ENCODE measurements around the gene FNTB.

Gene FNTB, protein sequence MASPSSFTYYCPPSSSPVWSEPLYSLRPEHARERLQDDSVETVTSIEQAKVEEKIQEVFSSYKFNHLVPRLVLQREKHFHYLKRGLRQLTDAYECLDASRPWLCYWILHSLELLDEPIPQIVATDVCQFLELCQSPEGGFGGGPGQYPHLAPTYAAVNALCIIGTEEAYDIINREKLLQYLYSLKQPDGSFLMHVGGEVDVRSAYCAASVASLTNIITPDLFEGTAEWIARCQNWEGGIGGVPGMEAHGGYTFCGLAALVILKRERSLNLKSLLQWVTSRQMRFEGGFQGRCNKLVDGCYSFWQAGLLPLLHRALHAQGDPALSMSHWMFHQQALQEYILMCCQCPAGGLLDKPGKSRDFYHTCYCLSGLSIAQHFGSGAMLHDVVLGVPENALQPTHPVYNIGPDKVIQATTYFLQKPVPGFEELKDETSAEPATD

DNA sequence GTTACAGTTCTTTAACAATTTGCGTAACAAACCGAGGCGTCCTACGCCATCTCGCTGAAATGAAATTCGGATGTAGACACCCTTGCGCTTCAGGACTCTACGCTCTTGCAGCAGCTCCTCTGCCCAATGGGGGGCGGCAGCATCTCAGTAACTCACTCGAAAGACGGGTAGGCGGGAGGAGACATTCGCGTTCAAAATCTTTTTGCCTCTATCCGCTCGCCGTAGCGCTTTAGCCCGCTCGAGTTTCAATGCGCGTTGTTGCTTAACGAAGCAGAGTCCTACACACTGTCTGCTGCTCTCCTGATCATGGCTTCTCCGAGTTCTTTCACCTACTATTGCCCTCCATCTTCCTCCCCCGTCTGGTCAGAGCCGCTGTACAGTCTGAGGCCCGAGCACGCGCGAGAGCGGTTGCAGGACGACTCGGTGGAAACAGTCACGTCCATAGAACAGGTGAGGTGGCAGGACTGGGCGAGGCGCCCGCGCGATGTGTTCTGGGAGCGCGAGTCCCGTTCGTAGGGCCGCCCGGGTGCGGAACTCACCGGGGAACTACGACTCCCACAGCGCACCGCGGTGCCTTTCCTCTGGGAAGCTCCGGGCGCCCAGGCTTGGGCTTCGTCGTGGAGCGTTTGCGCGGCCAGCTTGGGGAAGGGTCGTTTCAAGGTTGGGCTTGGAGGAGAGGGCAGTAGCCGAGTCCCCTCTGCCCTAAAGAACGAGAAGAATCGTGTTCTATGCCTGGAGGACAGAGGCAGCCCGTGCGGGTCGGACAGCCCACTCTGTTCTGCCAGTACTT is at the start of gene FNTB:
Gene FNTB (plus strand): TSS at position 248 of the 790 bp plus-strand sequence. CDS start 59 bp downstream, at position 307.
- peak; percentile 97 for DNase-seq (ENCODE audit: low spot score)

DNA sequence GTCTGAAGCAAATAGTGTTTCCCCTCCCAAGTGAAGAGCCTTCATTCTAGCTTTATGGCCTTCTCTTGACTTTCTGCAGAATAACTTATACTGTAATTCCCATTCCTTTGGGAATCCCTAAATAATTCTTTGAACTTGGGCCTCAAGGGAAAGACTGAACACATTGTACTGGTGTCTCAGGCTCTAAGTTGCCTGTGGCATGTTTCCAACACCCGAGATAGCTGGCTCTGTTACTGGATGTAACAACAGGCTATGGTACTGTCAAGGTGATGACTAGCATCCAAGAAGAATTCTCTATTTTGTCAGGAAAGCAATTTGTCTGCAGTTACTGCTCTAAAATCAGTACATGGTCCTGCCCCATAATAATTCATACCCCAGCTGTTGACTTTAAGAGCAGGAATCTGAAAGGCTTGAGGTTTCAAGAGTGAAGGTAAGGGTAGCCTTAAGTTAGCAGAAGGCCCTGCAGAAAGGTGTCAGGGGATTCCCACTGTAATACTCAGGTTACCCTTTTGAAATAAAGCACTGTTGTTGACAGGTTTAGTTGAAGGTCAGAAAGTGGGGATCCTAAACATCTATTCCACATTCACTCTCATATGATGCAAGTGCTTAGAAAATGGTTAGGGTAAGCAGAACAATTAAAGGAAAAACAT is 49.4 kb upstream of the FNTB start:
- no peak for DNase-seq (ENCODE audit: low spot score)

DNA sequence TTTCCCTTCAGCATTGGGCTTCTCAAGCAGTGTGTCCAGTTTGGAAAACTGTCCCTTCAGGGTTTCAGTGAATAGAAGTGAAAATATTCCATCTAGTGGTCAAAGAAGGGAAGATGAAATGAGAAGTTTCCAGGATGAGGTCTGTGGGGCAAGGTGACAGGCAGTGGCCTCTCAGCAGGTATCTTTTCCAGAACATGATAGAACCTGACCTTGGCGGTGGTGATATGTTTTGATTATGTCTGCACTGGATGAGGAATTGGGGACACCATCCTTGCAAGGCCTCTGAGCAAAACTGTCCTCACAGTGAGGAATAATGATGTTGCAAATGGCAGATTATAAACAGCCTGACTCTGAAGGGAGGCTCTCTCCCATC is 48.9 kb upstream of the FNTB start:
- peak; percentile 33 for DNase-seq (ENCODE audit: low spot score)

DNA sequence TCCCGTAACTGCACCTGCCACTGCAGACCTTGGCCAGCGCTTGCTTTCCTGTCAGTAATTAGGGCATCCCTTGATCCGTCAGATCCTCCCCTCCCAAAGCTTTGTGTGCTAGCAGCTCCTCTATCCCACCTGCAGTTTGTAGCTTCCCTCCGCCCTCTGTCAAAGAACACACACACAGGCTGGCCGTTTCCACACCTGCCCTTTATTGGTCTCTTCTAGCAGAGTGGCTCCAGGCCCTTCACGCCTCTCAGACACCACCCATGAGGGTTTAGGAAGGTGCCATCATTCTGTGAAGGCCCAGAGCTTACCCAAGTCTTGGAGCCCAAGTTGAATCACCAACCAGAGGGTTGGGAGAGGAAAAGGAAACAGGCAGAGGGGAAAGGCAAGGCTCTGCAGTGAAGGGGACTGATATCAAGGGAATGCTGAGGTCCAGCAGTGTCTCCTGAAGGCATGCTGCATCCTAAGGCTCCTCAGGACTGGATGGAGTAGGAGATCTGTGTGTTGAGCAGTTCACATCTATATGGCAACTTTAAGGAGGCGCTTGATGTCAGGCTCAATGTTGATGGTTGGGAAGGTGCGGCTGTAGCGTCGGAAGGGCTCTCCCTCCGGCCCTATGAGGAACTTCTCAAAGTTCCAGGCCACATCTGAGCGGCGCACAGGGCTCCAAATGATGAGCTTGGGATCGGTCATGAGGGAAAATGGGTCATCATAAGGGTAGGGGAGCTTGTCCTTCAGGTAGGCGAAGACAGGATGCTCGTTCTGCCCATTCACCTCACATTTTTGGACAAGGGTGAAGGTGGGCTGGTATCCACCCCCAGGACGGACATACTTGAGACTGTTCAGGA is 47.5 kb upstream of the FNTB start:
- peak; percentile 83 for DNase-seq (ENCODE audit: low spot score)

DNA sequence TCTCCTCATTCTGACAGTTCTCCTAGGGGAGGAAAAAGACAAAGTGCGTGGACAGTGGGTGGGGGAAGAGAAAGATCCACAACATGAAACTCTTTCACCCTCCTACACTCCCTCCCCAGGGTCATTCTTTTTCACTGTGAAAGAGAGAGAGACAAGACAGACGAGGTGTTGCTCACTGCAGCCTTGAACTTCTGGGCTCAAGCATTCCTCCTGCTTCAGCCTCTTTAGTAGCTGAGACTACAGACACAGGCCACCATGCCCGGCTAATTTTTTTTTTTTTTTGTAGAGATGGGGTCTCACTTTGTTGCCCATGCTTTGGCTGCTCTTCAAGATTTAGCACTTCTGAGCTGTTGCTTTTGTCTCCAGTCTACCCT is 46.9 kb upstream of the FNTB start:
- no peak for DNase-seq (ENCODE audit: low spot score)

DNA sequence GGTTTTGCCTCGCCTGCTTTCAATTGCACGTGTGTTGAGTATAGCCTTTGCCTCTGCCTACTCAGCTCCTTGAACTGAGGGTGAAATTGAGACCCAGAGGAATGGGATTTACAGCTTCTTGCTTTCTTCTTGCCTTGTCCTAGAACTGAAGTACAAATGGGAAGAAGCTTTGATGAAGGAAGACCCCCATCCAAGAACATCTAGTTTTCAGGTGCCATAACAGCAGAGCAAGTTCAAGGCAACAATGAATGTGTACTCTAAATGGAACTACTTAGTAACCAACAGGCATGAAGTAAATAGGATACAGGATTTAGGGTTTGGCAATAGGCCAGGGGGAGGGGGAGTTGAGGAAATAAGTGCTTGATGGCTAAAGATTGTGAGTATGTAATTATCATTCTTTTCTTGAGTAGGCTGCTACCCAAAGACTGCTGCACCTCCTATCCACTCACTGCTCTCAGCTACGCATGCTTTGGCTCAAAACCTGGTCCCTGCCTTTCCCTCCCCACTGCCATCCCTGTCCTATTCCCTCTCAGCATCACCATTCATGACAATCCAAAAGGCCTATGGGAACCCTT is 46.3 kb upstream of the FNTB start:
- no peak for DNase-seq (ENCODE audit: low spot score)

DNA sequence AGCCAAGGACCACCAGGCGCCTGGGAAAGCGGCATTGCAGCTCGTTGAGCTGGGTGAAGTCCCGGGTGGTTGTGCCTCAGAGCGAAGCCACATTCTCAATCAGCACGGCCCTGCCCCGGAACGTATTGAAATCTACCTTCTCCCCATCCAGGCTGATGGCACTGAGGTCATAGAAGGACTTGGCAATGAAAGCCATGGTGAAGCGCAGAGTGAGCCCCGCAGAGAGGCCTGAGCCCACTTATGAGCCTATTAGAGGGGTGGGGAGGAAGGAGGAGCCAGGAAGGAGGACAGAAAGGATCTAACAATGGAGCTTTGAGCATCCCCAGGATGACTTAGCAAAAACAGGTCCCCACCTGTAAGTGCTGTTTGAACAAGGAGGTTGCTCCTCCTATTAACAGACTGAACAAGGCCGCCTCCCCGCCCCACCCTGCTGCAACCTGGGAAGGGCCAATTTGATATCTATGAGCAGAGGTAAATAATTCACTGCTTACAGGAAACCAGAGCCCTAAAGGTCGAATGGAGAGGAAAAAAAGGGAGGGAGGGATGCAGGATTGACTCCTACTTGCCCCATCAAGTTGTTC is 44.1 kb upstream of the FNTB start, which contains the start of gene GPX2:
Gene GPX2 (minus strand): TSS at position 215 of the 581 bp plus-strand sequence. CDS start 19 bp downstream, at position 196.
- peak; percentile 90 for DNase-seq (ENCODE audit: low spot score)

DNA sequence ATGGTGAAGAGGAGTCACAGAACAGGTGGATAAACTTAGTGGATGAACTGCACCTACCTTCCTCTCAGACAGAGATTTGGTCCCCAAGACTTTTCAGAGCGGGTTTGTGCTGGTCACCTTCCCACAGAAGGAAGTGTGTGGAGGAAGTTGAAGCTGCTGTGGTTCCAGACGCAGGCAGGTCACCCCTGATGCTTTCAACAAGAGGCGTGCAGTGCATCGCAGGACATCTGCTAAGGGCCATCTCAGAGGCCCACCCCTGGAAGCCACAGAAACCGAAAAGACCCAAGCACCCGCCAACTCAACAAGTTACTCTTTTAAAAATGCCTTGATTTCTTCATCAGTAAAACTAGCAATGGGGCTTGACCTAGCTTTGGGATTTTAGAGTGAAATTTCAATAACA is 43.1 kb upstream of the FNTB start:
- DNase-seq (ENCODE audit: low spot score) = no peak

DNA sequence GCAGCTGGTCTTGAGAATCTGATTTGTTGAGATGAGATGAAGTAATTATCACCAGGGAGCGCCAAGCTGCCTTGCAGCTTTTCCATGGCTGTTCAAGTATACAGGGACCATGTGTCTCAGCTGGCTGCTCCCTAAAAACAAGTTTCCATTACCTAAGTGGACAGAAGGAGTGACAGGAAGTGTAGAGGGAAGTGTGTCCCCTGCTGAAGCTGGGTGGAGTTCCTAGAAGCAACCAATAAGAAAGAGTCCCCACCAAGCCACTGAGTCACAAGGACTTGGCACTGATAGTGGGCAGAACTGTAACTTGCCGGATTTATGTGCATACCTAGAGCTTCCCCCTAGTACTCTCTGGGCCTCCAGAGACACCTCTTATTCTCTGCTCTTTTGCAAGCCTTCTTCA is 42.7 kb upstream of the FNTB start:
- DNase-seq (ENCODE audit: low spot score) = no peak

DNA sequence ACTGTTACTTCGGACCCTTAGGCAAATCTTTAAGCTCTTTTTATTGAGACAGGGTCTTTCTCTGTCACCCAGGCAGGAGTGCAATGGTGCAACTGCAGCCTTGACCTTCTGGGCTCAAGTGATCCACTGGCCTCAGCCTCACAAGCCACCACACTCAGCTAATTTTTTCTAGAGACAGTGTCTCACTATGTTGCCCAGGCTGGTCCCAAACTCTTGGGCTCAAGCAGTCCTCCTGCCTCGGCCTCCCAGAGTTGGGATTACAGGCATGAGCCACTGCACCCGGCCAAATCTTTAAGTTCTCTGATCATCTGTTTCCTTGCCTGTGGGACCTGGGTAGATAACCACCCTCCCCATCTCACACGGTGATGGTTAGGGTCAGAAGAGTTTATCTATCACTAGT is 41.8 kb upstream of the FNTB start:
- DNase-seq (ENCODE audit: low spot score) = no peak

DNA sequence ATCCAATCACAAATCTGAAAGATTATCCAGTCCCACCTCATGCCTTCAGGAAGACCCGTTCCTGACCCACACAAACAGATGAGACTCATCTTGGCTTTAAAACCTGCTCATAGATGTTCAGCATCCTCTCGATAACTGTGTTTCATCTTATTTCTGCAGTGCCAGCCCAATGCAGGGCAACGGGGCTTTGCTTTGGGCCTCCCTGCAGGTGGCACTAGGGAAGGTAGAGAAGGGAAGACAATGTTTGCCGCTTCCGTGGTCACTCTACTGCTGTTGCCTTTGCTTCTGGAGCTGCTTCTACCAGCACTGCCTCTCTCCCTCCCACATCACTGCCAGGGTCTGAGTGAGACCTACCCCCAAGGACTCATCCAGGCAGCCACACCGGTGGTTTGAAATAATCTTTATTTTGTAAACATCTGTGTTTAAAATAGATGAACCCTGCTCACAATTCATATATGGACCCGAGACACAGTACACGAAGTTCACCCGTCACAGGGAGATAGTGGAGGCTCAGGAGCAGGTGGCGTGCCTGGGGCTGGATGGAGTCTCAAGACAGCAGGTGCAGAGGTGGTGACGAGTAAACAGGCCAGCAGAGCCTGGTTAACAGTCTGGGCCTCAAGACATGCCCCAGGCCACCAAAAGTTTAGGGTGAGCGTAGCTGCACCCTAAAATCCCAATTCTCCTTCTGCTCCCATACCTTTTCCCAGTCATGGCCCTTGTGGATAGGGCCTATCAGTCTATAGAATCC is 41.1 kb upstream of the FNTB start:
- DNase-seq (ENCODE audit: low spot score) = no peak

DNA sequence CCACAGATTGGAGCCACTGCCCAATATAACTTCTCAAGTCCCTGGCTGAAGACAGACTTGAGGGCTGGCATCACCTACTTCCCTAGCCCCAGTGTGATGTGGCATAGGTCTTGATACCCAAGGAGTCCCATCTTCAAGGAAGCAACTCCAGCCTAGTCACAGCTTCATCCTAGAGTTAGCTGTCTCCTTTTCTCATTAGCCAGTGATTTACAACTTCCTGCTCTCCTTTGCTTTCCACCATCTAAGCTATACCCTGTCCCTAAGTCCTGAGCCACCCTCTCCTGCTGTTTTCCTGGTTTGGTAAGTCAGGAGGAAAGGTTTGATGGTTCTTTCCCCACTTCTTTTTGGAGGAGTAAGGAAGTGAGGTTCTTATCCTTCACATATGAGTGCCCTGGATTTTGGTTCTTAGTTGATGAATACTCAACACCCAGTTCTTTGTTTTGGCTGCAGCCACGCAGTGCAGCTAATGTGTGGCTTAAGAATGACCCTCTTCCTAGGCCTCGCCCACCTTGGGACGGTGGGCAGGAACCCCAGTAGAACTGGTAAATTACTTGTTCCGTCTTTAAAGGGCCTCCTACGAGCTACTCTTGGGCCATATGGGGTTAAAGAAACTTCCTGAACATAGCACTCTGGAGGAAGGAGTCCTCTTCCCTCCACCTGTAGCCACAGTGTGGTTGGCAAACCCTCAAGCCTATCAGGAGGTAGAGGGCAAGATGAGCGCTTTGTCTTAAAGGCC is 40.2 kb upstream of the FNTB start:
- DNase-seq (ENCODE audit: low spot score) = no peak

DNA sequence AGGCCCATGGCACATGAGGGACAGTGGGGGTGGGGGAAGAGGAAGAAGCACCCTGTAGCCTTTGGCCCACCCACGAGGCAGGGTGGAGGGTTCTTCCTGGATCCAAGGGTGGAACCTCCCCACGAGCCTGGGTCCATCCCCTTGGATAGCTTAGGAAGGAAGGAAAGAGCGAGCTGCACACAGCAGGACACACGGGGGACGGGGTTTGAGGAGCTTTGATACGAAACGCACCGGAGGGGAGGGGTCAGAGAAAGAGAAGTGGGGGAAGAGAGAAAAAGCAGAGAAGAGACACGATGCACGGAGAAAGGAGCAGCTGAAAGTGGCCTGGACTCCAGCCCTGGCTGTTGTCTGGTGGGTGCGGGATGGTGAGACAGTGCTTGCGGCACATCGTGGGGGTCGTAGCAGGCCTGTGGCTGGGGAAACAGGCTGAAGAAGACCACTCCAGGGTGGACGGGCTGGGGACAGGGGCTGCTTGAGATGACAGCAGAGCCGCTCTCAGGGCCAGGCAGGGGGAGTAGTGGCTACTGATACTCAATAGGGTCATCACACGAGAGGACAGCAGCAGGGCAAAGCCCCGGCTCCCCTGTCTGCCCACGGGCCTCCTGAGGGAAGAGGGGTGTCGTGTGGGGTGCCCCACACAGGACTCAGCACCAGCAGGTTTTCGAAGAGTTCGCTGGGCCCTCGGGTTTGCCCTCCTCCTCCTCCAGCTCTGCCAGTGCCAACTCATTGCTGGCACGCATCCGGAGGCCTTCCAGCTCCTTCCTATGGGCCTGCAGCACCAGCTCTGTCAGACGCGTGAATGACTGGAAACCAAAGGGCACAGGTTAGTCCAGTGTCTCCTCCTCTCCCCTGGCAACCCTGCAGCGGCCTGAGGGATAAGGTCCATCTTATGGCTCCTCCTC is 38.7 kb upstream of the FNTB start:
- no peak for DNase-seq (ENCODE audit: low spot score)

DNA sequence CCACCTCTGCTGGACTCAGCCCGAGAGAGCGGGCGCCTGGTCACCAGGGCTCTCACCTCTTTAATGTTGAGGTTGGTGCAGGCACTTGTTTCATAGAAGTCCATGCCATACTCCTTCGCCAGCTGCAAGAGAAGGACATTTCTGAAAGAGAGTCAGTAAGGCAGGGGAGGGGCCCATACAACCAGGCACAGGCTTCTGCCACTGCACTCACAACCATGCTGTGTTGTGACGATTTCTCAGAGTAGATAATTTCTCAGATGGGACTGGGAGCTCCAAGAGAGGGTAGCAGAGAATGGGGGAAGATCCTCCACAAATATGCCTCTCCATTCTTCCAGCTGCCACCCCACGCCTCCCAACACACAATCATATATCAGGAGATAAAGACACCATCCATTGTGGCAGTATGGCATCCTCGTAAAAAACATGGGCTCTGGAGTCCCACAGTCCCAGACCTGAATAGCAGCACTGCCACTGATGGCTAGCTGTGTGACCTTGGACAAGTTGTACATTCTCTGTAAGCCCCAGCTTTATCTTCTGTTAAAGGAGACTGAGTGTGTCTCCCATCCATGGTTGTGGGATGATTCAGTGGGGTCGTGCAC is 38.0 kb upstream of the FNTB start:
- no peak for DNase-seq (ENCODE audit: low spot score)

DNA sequence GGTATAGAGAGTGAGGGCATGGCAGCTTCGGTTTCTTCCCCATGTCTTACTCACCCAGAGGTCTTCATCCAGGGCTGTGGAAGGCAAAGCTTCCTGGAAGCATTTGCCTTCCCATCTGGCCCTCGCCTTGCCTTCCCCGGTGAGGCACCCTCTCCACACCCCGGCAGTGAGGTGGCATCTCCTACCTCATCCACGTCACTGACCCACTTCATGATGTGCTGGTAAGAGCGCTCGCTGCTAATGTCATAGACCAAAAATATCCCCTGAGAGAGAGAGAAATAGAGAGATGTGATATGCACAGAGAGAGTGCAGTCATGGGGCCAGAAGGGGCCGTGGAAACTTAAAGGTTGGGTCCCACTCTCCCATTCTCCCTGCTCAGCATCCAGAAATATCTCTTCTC is 35.8 kb upstream of the FNTB start:
- no peak for DNase-seq (ENCODE audit: low spot score)

DNA sequence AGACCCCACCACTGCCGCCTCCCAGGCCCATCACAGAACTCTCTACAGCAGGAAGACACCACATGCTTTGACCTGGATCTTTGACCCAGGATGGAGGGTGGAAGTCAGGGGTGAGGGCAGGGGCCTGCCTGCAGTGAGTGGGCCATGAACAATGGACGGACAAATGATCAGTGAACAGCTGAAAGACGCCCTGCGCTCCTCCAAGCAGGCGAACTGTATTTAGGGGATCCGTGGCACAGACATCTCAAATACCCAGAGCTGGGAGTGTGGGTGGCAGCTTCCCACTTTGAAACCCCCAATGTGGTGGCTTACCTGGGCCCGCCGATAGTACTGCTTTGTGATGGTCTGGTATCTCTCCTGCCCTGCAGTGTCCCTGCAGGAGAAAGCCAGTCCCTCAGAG is 35.4 kb upstream of the FNTB start:
- no peak for DNase-seq (ENCODE audit: low spot score)

DNA sequence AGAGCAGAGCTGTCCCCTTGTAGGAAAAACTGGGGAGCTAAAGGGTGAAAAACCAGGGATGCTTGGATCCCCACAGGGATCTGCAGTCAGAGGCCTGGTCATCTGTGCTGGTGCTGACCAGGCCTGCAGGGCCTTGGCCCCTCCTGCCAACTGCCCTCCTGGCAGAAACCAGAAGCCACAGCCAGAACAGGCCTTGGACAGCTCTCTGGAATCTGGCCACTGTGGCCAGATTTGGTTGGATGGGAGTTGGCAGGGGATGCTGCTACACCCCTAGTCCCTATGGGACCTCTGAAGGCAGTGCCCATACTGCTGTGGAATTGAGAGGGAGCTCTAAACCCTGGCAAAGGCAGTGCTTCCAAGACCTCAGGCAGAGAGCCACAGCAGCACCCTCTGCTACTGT is 35.0 kb upstream of the FNTB start:
- DNase-seq (ENCODE audit: low spot score) = no peak

DNA sequence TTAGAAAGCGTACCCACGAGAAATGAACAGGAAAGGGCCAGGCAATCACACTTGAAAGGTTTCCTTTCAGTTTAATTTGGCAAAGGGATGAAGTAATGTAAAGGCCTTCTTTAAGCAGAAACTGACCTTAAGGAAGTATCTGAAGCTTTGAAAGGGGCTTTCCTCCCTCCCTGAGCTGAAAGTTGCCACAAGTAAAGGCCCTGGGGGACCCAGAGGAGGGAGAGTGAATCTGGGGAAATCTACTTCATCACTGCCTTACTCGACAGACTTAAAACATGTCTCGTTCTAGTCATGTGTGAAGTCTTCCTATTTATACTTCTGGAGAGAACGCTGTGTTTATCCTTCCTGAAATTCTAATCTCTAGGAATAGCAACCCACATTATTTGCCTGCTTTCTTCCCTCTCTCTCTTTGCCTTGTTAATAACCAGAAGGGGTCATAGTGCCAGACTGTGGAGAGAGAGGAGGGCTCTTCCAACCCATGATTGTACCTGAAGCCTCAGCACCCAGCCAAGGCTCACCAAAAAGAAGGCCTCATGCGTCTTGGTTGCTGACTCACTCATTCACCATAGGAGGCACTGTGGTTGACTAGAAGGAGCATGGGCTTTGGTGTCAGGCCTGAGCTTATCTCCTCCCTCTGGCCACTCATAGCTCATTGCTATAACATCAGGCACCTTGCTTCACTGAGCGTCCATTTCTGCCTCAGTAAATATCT is 33.9 kb upstream of the FNTB start:
- DNase-seq (ENCODE audit: low spot score) = no peak
